ENCODE results near the gene SMYD2. TPM values are rescaled to one million over a fixed set of nuclear protein-coding genes. Genes with fewer than 3 reads are reported as not detected.

The SMYD2 gene, protein sequence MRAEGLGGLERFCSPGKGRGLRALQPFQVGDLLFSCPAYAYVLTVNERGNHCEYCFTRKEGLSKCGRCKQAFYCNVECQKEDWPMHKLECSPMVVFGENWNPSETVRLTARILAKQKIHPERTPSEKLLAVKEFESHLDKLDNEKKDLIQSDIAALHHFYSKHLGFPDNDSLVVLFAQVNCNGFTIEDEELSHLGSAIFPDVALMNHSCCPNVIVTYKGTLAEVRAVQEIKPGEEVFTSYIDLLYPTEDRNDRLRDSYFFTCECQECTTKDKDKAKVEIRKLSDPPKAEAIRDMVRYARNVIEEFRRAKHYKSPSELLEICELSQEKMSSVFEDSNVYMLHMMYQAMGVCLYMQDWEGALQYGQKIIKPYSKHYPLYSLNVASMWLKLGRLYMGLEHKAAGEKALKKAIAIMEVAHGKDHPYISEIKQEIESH
- 38.9 and 52.0 TPM in 2 replicates for total RNA-seq

DNA sequence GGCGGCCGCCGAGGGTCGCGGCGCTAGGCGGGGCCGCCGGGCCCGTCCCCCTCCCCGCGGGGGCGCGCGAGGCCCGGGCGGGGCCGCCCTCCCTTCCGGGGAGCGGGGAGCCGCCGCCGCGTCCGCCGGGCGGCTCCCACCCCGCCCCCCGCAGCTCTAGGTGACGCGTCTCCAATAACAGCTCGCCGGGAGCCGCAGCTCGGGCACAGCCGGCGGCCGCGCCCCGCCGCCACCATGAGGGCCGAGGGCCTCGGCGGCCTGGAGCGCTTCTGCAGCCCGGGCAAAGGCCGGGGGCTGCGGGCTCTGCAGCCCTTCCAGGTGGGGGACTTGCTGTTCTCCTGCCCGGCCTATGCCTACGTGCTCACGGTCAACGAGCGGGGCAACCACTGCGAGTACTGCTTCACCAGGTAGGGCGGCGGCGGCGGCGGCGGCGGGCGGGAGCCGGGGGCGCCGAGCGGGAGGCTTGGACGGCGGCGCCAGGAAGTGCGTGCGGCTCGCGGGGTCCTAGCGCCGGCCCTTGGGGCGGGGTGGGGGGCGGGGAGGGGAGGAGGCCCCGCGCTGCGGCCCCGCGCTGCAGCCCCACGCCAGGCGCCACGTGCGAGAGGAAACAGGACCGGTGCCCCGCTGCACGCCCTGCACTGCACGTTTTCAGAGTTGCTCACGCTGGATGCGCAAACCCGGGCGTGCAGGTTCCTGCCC, at the start of gene SMYD2:
Gene SMYD2 (plus strand): TSS at position 139 of the 699 bp plus-strand sequence. CDS start 96 bp downstream, at position 235.

